ENCODE measurements around the gene RAB39A.

RAB39A gene

GRCh38 chr11:107928767-107929507 lies 689 bp downstream of the RAB39A start:
- H2AK5ac ChIP-seq (ENCODE audit: low read depth, low read length): no peak overlapping the region
- no peaks in the 10 kb centered on the region for H3K9me3 ChIP-seq (replicated peaks in 1 of 2; ENCODE audit: control insufficient read depth in 2 of 2, insufficient read depth in 1 of 2, low read depth in 1 of 2, low read length in 2 of 2)
- H3K27ac ChIP-seq (replicated peaks; ENCODE audit: low read length): peak overlapping the region; percentile 42
- H3K18ac ChIP-seq (ENCODE audit: low read length): peak overlapping the region; percentile 95
- peak overlapping the region; percentile 97 for H3K4me2 ChIP-seq (ENCODE audit: insufficient read depth, low read length, poor library complexity, severe bottlenecking)
- H2BK12ac ChIP-seq (ENCODE audit: low read length): no peak overlapping the region
- H2BK120ac ChIP-seq (ENCODE audit: low read depth, low read length): no peak overlapping the region
- peaks cover 0 to 16% of the 10 kb centered on the region in 2 donors for H3K36me3 ChIP-seq (replicated peaks in 1 of 2; ENCODE audit: control insufficient read depth in 2 of 2, insufficient read depth in 2 of 2, low read length in 2 of 2)
- peak overlapping the region; percentile 53 for H3K4ac ChIP-seq (ENCODE audit: low read length)
- peak overlapping the region; percentile 87 for H3K4me3 ChIP-seq (ENCODE audit: low read length in 2 of 2)
- H3K23ac ChIP-seq (ENCODE audit: low read depth, low read length, poor library complexity): peak overlapping the region; percentile 55
- H3K27me3 ChIP-seq (ENCODE audit: control insufficient read depth in 3 of 3, insufficient read depth in 3 of 3, low read depth in 1 of 3, low read length in 3 of 3): peaks cover 0 to 3% (median 0%) of the 10 kb centered on the region in 3 experiments
- H4K91ac ChIP-seq (ENCODE audit: low read depth, low read length, poor library complexity): no peak overlapping the region
- H2AFZ ChIP-seq (ENCODE audit: low read length): peak overlapping the region; percentile 95
- peak overlapping the region; percentile 85 for H2BK15ac ChIP-seq (ENCODE audit: low read length)
- H2BK5ac ChIP-seq (ENCODE audit: low read length): peak overlapping the region; percentile 83
- no peak overlapping the region for H4K8ac ChIP-seq (ENCODE audit: low read depth, low read length)
- peaks cover 0 to 4% of the 10 kb centered on the region in 2 donors for H3K4me1 ChIP-seq (ENCODE audit: control insufficient read depth in 2 of 2, insufficient read depth in 1 of 2, low read depth in 1 of 2, low read length in 2 of 2)
- DNase-seq (ENCODE audit: low spot score): peak; percentile 6
- no CpG with 5 or more reads among the region's 41 CpGs for WGBS, 2 donors (ENCODE audit: extremely low coverage in 2 of 2, insufficient read length in 2 of 2, insufficient replicate concordance in 1 of 2)
- no peaks in the 10 kb centered on the region for H3K79me1 ChIP-seq (ENCODE audit: low read depth, low read length)
- peak overlapping the region; percentile 90 for H3K9ac ChIP-seq (ENCODE audit: low read depth, low read length, poor library complexity)
- peak overlapping the region; percentile 56 for H3K14ac ChIP-seq (ENCODE audit: low read length)

- H4K8ac ChIP-seq (ENCODE audit: low read depth, low read length): no peak overlapping the region
- H3K27me3 ChIP-seq (ENCODE audit: control insufficient read depth in 3 of 3, insufficient read depth in 3 of 3, low read depth in 1 of 3, low read length in 3 of 3): no peaks in the 10 kb centered on the region
- no peak overlapping the region for H2AK5ac ChIP-seq (ENCODE audit: low read depth, low read length)
- H3K4me1 ChIP-seq (ENCODE audit: control insufficient read depth in 2 of 2, insufficient read depth in 1 of 2, low read depth in 1 of 2, low read length in 2 of 2): peaks cover 0 to 4% of the 10 kb centered on the region in 2 donors
- H3K9ac ChIP-seq (ENCODE audit: low read depth, low read length, poor library complexity): no peak overlapping the region
- no peak overlapping the region for H3K14ac ChIP-seq (ENCODE audit: low read length)
- no peak overlapping the region for H3K27ac ChIP-seq (replicated peaks; ENCODE audit: low read length)
- H3K4me3 ChIP-seq (ENCODE audit: low read length in 2 of 2): peak overlapping the region in 1 of 2 donors; percentile 87
- no CpG with 5 or more reads among the region's 10 CpGs for WGBS, 2 donors (ENCODE audit: extremely low coverage in 2 of 2, insufficient read length in 2 of 2, insufficient replicate concordance in 1 of 2)
- no peak overlapping the region for H4K91ac ChIP-seq (ENCODE audit: low read depth, low read length, poor library complexity)
- H2BK15ac ChIP-seq (ENCODE audit: low read length): no peak overlapping the region
- H3K9me3 ChIP-seq (replicated peaks in 1 of 2; ENCODE audit: control insufficient read depth in 2 of 2, insufficient read depth in 1 of 2, low read depth in 1 of 2, low read length in 2 of 2): no peaks in the 10 kb centered on the region
- H3K18ac ChIP-seq (ENCODE audit: low read length): no peak overlapping the region
- H3K4me2 ChIP-seq (ENCODE audit: insufficient read depth, low read length, poor library complexity, severe bottlenecking): peak overlapping the region; percentile 97
- no peak overlapping the region for H2BK12ac ChIP-seq (ENCODE audit: low read length)
- DNase-seq (ENCODE audit: low spot score): no peak
- no peak overlapping the region for H3K4ac ChIP-seq (ENCODE audit: low read length)
- no peaks in the 10 kb centered on the region for H3K79me1 ChIP-seq (ENCODE audit: low read depth, low read length)
- no peak overlapping the region for H2BK5ac ChIP-seq (ENCODE audit: low read length)
- H3K23ac ChIP-seq (ENCODE audit: low read depth, low read length, poor library complexity): no peak overlapping the region
- H2AFZ ChIP-seq (ENCODE audit: low read length): no peak overlapping the region
- H3K36me3 ChIP-seq (replicated peaks in 1 of 2; ENCODE audit: control insufficient read depth in 2 of 2, insufficient read depth in 2 of 2, low read length in 2 of 2): peaks cover 0 to 21% of the 10 kb centered on the region in 2 donors
- H2BK120ac ChIP-seq (ENCODE audit: low read depth, low read length): no peak overlapping the region
Observed at GRCh38 chr11:107929611-107930200, 1.5 kb downstream of the RAB39A start.

GRCh38 chr11:107931206-107931605 lies 3.0 kb downstream of the RAB39A start:
- Histone ChIP-seq H3K27me3 (ENCODE audit: control insufficient read depth in 3 of 3, insufficient read depth in 3 of 3, low read depth in 1 of 3, low read length in 3 of 3) (no peaks in the 10 kb centered on the region), H2BK12ac (ENCODE audit: low read length) (no peak overlapping the region), H4K91ac (ENCODE audit: low read depth, low read length, poor library complexity) (no peak overlapping the region), H3K79me1 (ENCODE audit: low read depth, low read length) (no peaks in the 10 kb centered on the region), H3K18ac (ENCODE audit: low read length) (no peak overlapping the region), H2BK120ac (ENCODE audit: low read depth, low read length) (no peak overlapping the region), H3K4me2 (ENCODE audit: insufficient read depth, low read length, poor library complexity, severe bottlenecking) (no peak overlapping the region), H3K27ac (replicated peaks; ENCODE audit: low read length) (no peak overlapping the region), H3K9ac (ENCODE audit: low read depth, low read length, poor library complexity) (no peak overlapping the region), H2BK15ac (ENCODE audit: low read length) (no peak overlapping the region), H3K36me3 (replicated peaks in 1 of 2; ENCODE audit: control insufficient read depth in 2 of 2, insufficient read depth in 2 of 2, low read length in 2 of 2) (peaks cover 0 to 21% of the 10 kb centered on the region in 2 donors), H2AK5ac (ENCODE audit: low read depth, low read length) (no peak overlapping the region), H3K4ac (ENCODE audit: low read length) (no peak overlapping the region), H3K9me3 (replicated peaks in 1 of 2; ENCODE audit: control insufficient read depth in 2 of 2, insufficient read depth in 1 of 2, low read depth in 1 of 2, low read length in 2 of 2) (no peaks in the 10 kb centered on the region), H3K4me1 (ENCODE audit: control insufficient read depth in 2 of 2, insufficient read depth in 1 of 2, low read depth in 1 of 2, low read length in 2 of 2) (peaks cover 0 to 4% of the 10 kb centered on the region in 2 donors), H2BK5ac (ENCODE audit: low read length) (no peak overlapping the region), H3K14ac (ENCODE audit: low read length) (no peak overlapping the region), H4K8ac (ENCODE audit: low read depth, low read length) (no peak overlapping the region), H3K23ac (ENCODE audit: low read depth, low read length, poor library complexity) (no peak overlapping the region), H2AFZ (ENCODE audit: low read length) (no peak overlapping the region), H3K4me3 (ENCODE audit: low read length in 2 of 2) (no peak overlapping the region)
- no CpG with 5 or more reads among the region's 7 CpGs for WGBS, 2 donors (ENCODE audit: extremely low coverage in 2 of 2, insufficient read length in 2 of 2, insufficient replicate concordance in 1 of 2)
- DNase-seq (ENCODE audit: low spot score): no peak

- Histone ChIP-seq H3K9me3 (replicated peaks in 1 of 2; ENCODE audit: control insufficient read depth in 2 of 2, insufficient read depth in 1 of 2, low read depth in 1 of 2, low read length in 2 of 2) (no peaks in the 10 kb centered on the region), H3K9ac (ENCODE audit: low read depth, low read length, poor library complexity) (no peak overlapping the region), H3K14ac (ENCODE audit: low read length) (no peak overlapping the region), H3K4ac (ENCODE audit: low read length) (no peak overlapping the region), H4K8ac (ENCODE audit: low read depth, low read length) (no peak overlapping the region), H3K79me1 (ENCODE audit: low read depth, low read length) (no peaks in the 10 kb centered on the region), H2AFZ (ENCODE audit: low read length) (no peak overlapping the region), H2BK12ac (ENCODE audit: low read length) (no peak overlapping the region), H3K36me3 (replicated peaks in 1 of 2; ENCODE audit: control insufficient read depth in 2 of 2, insufficient read depth in 2 of 2, low read length in 2 of 2) (peaks cover 0 to 8% of the 10 kb centered on the region in 2 donors), H3K4me2 (ENCODE audit: insufficient read depth, low read length, poor library complexity, severe bottlenecking) (no peak overlapping the region), H2BK120ac (ENCODE audit: low read depth, low read length) (no peak overlapping the region), H2BK5ac (ENCODE audit: low read length) (no peak overlapping the region), H3K23ac (ENCODE audit: low read depth, low read length, poor library complexity) (no peak overlapping the region), H2BK15ac (ENCODE audit: low read length) (no peak overlapping the region), H4K91ac (ENCODE audit: low read depth, low read length, poor library complexity) (no peak overlapping the region), H3K4me1 (ENCODE audit: control insufficient read depth in 2 of 2, insufficient read depth in 1 of 2, low read depth in 1 of 2, low read length in 2 of 2) (peaks cover 0 to 2% of the 10 kb centered on the region in 2 donors), H2AK5ac (ENCODE audit: low read depth, low read length) (no peak overlapping the region), H3K27me3 (ENCODE audit: control insufficient read depth in 3 of 3, insufficient read depth in 3 of 3, low read depth in 1 of 3, low read length in 3 of 3) (no peaks in the 10 kb centered on the region), H3K4me3 (ENCODE audit: low read length in 2 of 2) (no peak overlapping the region), H3K27ac (replicated peaks; ENCODE audit: low read length) (no peak overlapping the region), H3K18ac (ENCODE audit: low read length) (no peak overlapping the region)
- DNase-seq (ENCODE audit: low spot score): no peak
- 100% methylated on average over 1 of the region's 4 CpGs; no CpG with 5 or more reads in 1 of the 2 donors for WGBS, 2 donors (ENCODE audit: extremely low coverage in 2 of 2, insufficient read length in 2 of 2, insufficient replicate concordance in 1 of 2)
Observed at GRCh38 chr11:107947904-107948303, 19.7 kb downstream of the RAB39A start.

Data from neuronal stem cell (in vitro differentiated cells).